ENCODE data around the gene HOXC4.

Gene HOXC4

DNA sequence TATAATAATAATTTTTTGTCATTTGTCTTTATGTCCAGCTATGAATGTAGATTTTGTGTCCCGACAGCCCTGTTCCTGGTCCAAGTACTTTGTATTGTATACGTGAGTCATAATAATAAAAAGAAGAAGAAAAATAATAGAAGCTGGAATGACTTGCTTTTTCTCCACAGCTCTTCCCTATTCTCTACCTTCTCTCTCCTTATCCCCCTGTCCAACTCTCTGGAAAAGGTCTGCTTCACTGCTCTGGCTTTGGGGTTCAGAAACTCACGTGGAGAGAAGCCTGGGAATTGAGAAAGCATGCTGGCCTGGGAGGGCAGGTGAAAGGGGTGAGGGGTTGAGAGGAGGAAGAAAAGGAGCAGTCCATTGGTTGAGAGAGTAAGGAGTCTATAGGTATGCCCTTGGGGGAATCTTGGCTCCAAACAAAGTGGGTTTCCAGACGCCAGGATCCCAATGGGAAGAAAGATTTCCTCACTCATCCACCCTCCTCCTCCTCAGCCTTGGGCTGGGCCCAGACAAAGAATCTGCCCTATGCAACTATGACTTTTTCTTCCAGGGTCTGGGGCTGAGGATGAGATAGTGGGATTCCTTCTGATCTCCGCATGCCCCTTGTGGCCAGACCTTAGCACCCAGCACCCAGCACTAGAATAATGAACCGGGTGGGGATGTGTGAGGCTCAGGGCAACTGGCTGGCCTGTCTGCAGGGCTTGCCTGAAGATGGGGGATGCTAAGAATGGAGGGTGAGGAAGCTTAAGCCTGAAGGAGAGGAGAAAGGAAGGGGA is 40.8 kb upstream of the HOXC4 start:
- no peak overlapping the region for H3K27ac ChIP-seq
- TF ChIP-seq ZFX (IDR thresholded peaks at IDR 0.05): no peak
- TF ChIP-seq, protein P1, sequence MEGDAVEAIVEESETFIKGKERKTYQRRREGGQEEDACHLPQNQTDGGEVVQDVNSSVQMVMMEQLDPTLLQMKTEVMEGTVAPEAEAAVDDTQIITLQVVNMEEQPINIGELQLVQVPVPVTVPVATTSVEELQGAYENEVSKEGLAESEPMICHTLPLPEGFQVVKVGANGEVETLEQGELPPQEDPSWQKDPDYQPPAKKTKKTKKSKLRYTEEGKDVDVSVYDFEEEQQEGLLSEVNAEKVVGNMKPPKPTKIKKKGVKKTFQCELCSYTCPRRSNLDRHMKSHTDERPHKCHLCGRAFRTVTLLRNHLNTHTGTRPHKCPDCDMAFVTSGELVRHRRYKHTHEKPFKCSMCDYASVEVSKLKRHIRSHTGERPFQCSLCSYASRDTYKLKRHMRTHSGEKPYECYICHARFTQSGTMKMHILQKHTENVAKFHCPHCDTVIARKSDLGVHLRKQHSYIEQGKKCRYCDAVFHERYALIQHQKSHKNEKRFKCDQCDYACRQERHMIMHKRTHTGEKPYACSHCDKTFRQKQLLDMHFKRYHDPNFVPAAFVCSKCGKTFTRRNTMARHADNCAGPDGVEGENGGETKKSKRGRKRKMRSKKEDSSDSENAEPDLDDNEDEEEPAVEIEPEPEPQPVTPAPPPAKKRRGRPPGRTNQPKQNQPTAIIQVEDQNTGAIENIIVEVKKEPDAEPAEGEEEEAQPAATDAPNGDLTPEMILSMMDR (conservative IDR thresholded peaks at IDR 0.05): no peak

DNA sequence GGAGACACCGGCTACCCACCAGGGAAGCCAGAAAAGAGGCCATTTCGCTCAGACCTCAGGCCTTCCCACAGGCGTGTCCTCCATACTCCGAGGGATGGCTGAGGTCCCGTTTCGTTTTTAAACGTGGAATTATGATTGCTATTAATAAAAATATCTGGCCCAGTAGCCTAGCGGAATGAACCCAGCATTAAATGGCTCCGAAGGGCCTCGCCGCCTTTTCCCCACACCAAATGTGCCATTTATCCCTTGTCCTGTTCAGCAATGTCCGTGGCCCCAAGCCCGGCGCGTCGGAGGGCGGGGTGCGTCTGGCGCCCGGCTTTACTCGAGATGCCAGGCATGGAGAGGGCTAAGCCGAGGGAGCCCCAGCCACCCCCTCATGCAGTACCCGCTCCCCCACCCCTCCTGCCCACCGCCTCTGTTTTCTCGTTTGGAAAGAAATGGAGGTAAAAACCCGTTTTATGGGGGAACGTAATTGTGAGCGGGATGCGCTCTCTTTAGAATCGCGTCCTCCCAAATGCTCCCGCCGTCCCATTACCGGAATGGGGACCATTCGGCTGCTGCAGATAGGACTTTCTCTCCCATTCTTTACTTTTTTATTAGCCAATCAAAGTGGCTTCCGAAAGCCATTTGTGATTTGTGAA is 39.1 kb upstream of the HOXC4 start:
- H3K27ac ChIP-seq: peak overlapping the region; percentile 89; the same call in 1 of the 2 replicates
- TF ChIP-seq ZFX (IDR thresholded peaks at IDR 0.05): no peak
- TF ChIP-seq, protein P1 (conservative IDR thresholded peaks at IDR 0.05): no peak

DNA sequence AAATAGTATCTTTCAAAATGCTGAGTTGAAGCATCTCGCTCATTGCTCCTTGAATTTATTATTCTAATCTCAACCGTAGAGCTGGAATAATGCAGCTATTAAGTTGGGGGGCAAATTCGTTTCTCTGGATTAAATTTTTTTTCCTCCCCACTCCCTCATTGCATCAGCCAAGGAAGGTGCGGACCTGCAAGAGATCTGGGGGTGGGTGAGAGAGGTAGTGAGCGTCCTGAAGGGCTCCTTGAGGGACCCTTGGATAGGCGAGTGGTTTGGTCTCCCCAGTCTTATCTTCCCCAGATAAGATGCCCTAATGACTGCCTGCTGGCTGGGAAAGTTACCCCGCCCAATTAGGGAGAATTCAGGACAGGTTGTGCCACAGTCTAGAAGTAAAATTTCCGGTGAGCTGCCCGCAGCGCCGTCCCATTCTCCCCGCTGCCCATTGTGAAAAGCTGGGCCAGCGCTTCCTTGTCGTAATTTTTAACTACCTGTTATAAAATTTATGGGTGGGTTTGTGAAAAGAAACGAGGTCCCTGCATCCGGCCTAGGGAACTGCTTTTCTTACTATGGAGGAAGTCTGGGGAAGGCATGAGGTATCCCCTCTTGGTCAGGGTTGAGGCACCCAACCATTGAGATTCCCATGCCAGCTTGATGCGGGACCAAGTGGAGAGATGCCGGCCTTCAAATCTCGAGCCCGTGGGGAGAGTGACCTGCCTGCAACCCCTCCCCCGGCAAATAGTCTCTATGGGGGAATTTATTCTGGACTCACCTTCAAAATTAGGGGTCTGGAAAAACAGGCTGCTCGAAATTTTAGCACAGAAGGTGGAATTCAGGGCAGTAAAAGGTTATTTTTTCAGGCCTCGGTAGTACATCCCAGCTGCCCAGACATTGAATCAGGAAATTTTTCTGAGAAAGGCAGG is 38.4 kb upstream of the HOXC4 start:
- H3K27ac ChIP-seq: peak overlapping the region; percentile 89
- TF ChIP-seq, protein P1 (conservative IDR thresholded peaks at IDR 0.05): no peak
- no peak for TF ChIP-seq ZFX (IDR thresholded peaks at IDR 0.05)

DNA sequence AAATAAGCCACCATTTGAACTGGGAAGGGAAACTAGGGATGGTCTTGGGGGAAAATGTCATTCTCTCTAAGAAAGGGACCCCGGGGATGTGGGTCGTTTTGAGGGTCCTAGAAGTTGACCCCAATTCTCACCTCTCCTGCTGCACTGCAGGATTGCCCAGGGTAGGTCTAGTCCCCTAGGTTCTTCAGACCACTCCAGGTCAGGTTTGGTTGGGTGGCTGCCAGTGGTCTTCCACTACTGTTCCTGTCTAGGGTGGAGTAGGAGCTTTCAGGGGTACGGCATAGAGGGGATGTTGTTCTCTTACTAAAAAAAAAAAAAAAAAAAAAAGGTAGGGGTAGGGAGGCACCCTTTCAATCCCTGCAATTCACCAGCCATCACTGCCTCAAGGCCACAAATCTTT is 37.6 kb upstream of the HOXC4 start:
- peak overlapping the region; percentile 89 for H3K27ac ChIP-seq
- TF ChIP-seq, protein P1 (conservative IDR thresholded peaks at IDR 0.05): no peak
- TF ChIP-seq ZFX (IDR thresholded peaks at IDR 0.05): no peak

DNA sequence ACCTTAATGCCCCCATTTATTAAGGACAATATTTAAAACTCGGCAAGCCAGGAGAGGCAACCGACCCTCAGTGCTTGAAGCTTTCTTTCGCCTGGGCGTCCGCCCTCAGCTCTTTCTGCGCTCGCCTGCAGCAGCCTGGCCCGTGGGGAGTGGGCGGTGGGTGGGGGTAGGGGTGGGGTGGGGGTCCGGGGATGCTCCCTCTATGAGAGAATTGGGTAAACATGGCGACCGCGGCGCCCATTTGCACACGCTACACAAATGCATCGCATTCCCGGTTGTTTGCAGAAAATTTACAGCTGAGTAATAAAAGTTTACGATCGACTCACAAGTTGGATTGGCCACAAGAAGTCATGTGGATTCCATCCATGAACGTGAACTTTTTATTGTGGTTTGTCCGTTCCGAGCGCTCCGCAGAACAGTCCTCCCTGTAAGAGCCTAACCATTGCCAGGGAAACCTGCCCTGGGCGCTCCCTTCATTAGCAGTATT is 37.1 kb upstream of the HOXC4 start:
- H3K27ac ChIP-seq: peak overlapping the region; percentile 89
- no peak for TF ChIP-seq ZFX (IDR thresholded peaks at IDR 0.05)
- TF ChIP-seq, protein P1 (conservative IDR thresholded peaks at IDR 0.05): no peak

DNA sequence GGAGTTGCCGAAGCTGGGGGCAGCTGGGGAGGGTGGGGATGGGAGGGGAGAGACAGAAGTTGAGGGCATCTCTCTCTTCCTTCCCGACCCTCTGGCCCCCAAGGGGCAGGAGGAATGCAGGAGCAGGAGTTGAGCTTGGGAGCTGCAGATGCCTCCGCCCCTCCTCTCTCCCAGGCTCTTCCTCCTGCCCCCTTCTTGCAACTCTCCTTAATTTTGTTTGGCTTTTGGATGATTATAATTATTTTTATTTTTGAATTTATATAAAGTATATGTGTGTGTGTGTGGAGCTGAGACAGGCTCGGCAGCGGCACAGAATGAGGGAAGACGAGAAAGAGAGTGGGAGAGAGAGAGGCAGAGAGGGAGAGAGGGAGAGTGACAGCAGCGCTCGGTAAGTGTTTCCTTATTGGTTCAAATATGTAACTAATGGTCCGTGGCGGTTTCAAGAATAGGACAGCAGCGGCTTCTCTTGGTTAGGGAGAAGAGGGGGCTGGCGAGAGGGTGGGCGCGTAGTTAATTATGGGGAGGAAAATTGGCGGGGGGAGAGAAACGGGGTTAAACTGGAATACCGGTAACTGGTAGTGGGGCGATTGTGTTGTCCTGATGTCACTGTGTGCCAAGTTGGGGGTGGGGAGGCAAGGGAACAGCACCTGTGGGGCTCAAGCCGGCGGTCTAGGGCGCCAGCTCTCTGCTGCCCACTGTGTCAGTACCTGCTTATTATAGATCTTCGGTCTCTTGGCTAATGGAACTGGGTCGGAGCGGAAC is 36.4 kb upstream of the HOXC4 start:
- peak overlapping the region; percentile 89 for H3K27ac ChIP-seq
- TF ChIP-seq, protein P1 (conservative IDR thresholded peaks at IDR 0.05): no peak
- no peak for TF ChIP-seq ZFX (IDR thresholded peaks at IDR 0.05)
